K562 (cell line): Measurements from ENCODE around the gene CPLX3. TPM values are rescaled to one million over a fixed set of nuclear protein-coding genes. Genes with fewer than 3 reads are reported as not detected.
A peak's percentile ranks its signal among the peaks of the same experiment; 100 is the strongest.
"Not testable (repeated sequence)": the region's sequence is repeated elsewhere in the genome, so short reads cannot be mapped to it uniquely, and the experiment has no call there.

Experiments
- ATAC-seq: fragments of 200-7000 bp; cut with Tn5 transposase; 3 replicates; pipeline ENCODE4 v1.9.1; 2020; ENCODE audit warnings: moderate library complexity
- BruUV-seq: library from RNA; stranded (reverse); fragments of 400-500 nt; replicated peaks from 2 replicates; lab custom pipeline; 2021; lab: Mats Ljungman, UMichigan
- CTCF ChIA-PET: fragments of 300-600 bp; formaldehyde crosslinking; extraction: SDS; loops from one replicate; lab custom pipeline; 2021; ENCODE audit warnings: low intra/inter-chr PET ratio; lab: Yijun Ruan, JAX
- POLR2A ChIA-PET: fragments of 300-600, 350-650 bp; sonication (Branson Sonifier 250); formaldehyde crosslinking; extraction: SDS; loops from one replicate; lab custom pipeline; 2021; ENCODE audit warnings: antibody characterized with exemption, inconsistent platforms; lab: Yijun Ruan, JAX
- DNase-seq, 4 experiments: peaks; one replicate each; pipeline versions ENCODE4 v3.0.0 to v3.0.0-alpha.2; 2011 to 2018; ENCODE audit warnings: low spot score in 3 of 4, mixed read lengths in 3 of 4; ENCODE audit errors: extremely low read depth in 1 of 4
- FAIRE-seq: peaks from 2 replicates; lab custom pipeline; 2011; peaks lifted over from hg19 to GRCh38; lab: Jason Lieb, UNC
- H2AFZ ChIP-seq: 2 replicates; pipeline ENCODE4 v1.6.0; 2011; ENCODE audit warnings: low read depth, low read length, control low read depth, inconsistent platforms
- H3K27ac ChIP-seq: fragments of 200-600 bp; 3 replicates; pipeline ENCODE4 v1.8.0; 2011; ENCODE audit warnings: low read depth, mild to moderate bottlenecking, control low read depth, inconsistent platforms, low read length, moderate library complexity, mixed read lengths; ENCODE audit errors: extremely low read depth
- H3K27me3 ChIP-seq, 2 experiments: fragments of 300-600 bp in 1 of 2; 2 replicates in 1 of 2; 3 replicates in 1 of 2; pipeline versions ENCODE4 v1.6.0 to v1.8.0; 2011; ENCODE audit warnings: inconsistent platforms in 2 of 2, low read length in 2 of 2, mild to moderate bottlenecking in 1 of 2, mixed read lengths in 1 of 2, moderate library complexity in 1 of 2; ENCODE audit not compliant: control insufficient read depth in 2 of 2, insufficient read depth in 2 of 2
- H3K36me3 ChIP-seq: fragments of 300-600 bp; 3 replicates; pipeline ENCODE4 v1.8.0; 2011; ENCODE audit warnings: mild to moderate bottlenecking, low read length, inconsistent platforms; ENCODE audit not compliant: control insufficient read depth, insufficient read depth
- H3K4me1 ChIP-seq, 2 experiments: fragments of 200-600 bp in 1 of 2; replicated peaks in 1 of 2; 2 replicates in 1 of 2; 3 replicates in 1 of 2; pipeline versions ENCODE4 v1.5.1 to v1.8.0; 2011; ENCODE audit warnings: inconsistent platforms in 2 of 2, low read length in 2 of 2, mild to moderate bottlenecking in 1 of 2, mixed read lengths in 1 of 2, moderate library complexity in 1 of 2; ENCODE audit not compliant: control insufficient read depth in 2 of 2, insufficient read depth in 2 of 2
- H3K4me2 ChIP-seq: 2 replicates; pipeline ENCODE4 v1.6.1; 2011; ENCODE audit warnings: low read length, control low read depth, inconsistent platforms, mixed read lengths; ENCODE audit not compliant: insufficient read depth
- H3K4me3 ChIP-seq: fragments of 200-600 bp; sonication (generic), shearing (Covaris generic); 2 replicates; pipeline ENCODE4 v1.5.1; 2016; ENCODE audit warnings: control low read depth, inconsistent platforms
- H3K79me2 ChIP-seq: fragments of 200-600 bp; 3 replicates; pipeline ENCODE4 v1.8.0; 2011; ENCODE audit warnings: low read length, inconsistent platforms; ENCODE audit not compliant: control insufficient read depth, insufficient read depth
- H3K9ac ChIP-seq, 2 experiments: 2 replicates each; pipeline versions ENCODE4 v1.6.0 to v1.6.1; 2011; ENCODE audit warnings: low read depth in 2 of 2, low read length in 2 of 2, control low read depth in 1 of 2, inconsistent platforms in 1 of 2, mild to moderate bottlenecking in 1 of 2, mixed read lengths in 1 of 2; ENCODE audit not compliant: insufficient read depth in 1 of 2
- H3K9me1 ChIP-seq: one replicate; pipeline ENCODE4 v1.6.0; 2011; ENCODE audit warnings: inconsistent platforms, mild to moderate bottlenecking, low read length, moderate library complexity; ENCODE audit not compliant: control insufficient read depth, insufficient read depth
- H3K9me3 ChIP-seq: replicated peaks from 2 replicates; pipeline ENCODE4 v1.5.1; 2011; ENCODE audit warnings: low read depth, low read length, inconsistent platforms; ENCODE audit not compliant: control insufficient read depth, insufficient read depth
- H4K20me1 ChIP-seq: replicated peaks from 2 replicates; pipeline ENCODE4 v1.6.1; 2011; ENCODE audit warnings: low read length, inconsistent platforms, mixed read lengths; ENCODE audit not compliant: control insufficient read depth, insufficient read depth
- RBM17 ChIP-seq: fragments of 200-400 bp; formaldehyde crosslinking; IDR thresholded peaks from 2 replicates; pipeline ENCODE4 v1.6.1; 2017; ENCODE audit warnings: low read depth, mild to moderate bottlenecking, low read length, borderline replicate concordance
- ZNF384 ChIP-seq: IDR thresholded peaks from 2 replicates; pipeline ENCODE4 v1.6.1; 2012; ENCODE audit warnings: low read depth, low read length, improper control_type of control experiment
- WGBS: fragments of 100-300 bp; shearing (Covaris generic); methylation state at CpG from one replicate; pipeline ENCODE4 v1.1.6; 2016; ENCODE audit warnings: low coverage, mixed read lengths; ENCODE audit not compliant: insufficient coverage; ENCODE audit errors: missing lambda C conversion rate; 5-methylcytosine and 5-hydroxymethylcytosine counted together
- in situ Hi-C: fragments of 300-500 bp; cut with MboI; formaldehyde crosslinking; loops from 4 replicates; pipeline ENCODE4 v1.15.0; 2018; ENCODE audit warnings: inconsistent platforms, mixed read lengths
- intact Hi-C: fragments of 100-400 bp; cut with micrococcal nuclease; formaldehyde crosslinking; loops from 2 replicates; pipeline ENCODE4 v1.14.2; 2022
- polyA plus RNA-seq, 8 experiments: library from polyadenylated mRNA; depleted of rRNA in 4 of 8; stranded (reverse) in 5 of 8; unstranded in 3 of 8; fragments of >200 nt; fragmentation: Nextera tagmentation in 2 of 8; fragmentation: Illumina TruSeq in 1 of 8; extraction: Ambion mirVana in 2 of 8; extraction: Trizol in 1 of 8; gene quantifications; 2 replicates each; pipeline versions ENCODE4 v1.2.1 to v1.2.3, GENCODE V29; 2011 to 2014; ENCODE audit warnings: inconsistent platforms in 1 of 8, missing spikeins in 1 of 8
- total RNA-seq, 7 experiments: library from RNA; depleted of rRNA in 6 of 7; stranded (reverse); fragments of >200 nt in 6 of 7; fragmentation: Illumina TruSeq in 2 of 7; extraction: Trizol in 2 of 7; gene quantifications; 2 replicates each; pipeline versions ENCODE4 v1.2.1 to v1.2.3, GENCODE V29; 2011 to 2021; ENCODE audit warnings: low replicate concordance in 1 of 7

Gene CPLX3
- total and polyA plus RNA-seq, 9 of the 15 experiments (the other 6 are each of a cell fraction or from before 2014, with no cell fraction given) = not detected

GRCh38 chr15:74785194-74786032 lies 41.0 kb upstream of the CPLX3 start:
- H3K9me3 ChIP-seq = no peaks in the 10 kb centered on the region
- no peak overlapping the region for H3K4me2 ChIP-seq
- ATAC-seq (no peak), DNase-seq (no peak), FAIRE-seq (no peak)
- in situ Hi-C loops = no loop called here
- peaks cover 55% of the 10 kb centered on the region; the same call in 2 of the 3 replicates for H3K36me3 ChIP-seq
- no peak overlapping the region; the same call in 2 of the 3 replicates for H3K27ac ChIP-seq
- no peak overlapping the region for H2AFZ ChIP-seq
- H3K79me2 ChIP-seq = peaks cover 81% of the 10 kb centered on the region
- H4K20me1 ChIP-seq = peaks cover 33% of the 10 kb centered on the region
- 89% methylated on average over 11 of the region's 13 CpGs for WGBS
- POLR2A ChIA-PET = interaction anchor here (0.6 to 1.3 kb wide), 5 partner anchors 10 to 129 kb away, joined by 3 read pairs; no protein-coding TSS in a partner anchor
- H3K4me3 ChIP-seq = no peak overlapping the region
- no peaks in the 10 kb centered on the region for H3K27me3 ChIP-seq
- BruUV-seq = no TSS peak
- CTCF ChIA-PET = no interaction called here
- no peaks in the 10 kb centered on the region for H3K9me1 ChIP-seq
- H3K4me1 ChIP-seq = peaks cover 55 to 79% of the 10 kb centered on the region in 2 experiments
- TF ChIP-seq ZNF384 (peak; percentile 21; the same call in 1 of the 2 replicates), RBM17 (no peak)
- intact Hi-C loops = no loop called here
- peak overlapping the region in 1 of 2 experiments; percentile 73; a peak in 1 of 4 replicates for H3K9ac ChIP-seq

- H3K36me3 ChIP-seq = peaks cover 57% of the 10 kb centered on the region; the same call in 2 of the 3 replicates
- 92% methylated on average over 10 of the region's 12 CpGs for WGBS
- ATAC-seq, in situ Hi-C loops, DNase-seq, CTCF ChIA-PET, H3K27ac ChIP-seq, H3K4me2 ChIP-seq, H2AFZ ChIP-seq, H3K9me1 ChIP-seq, FAIRE-seq, BruUV-seq, H3K27me3 ChIP-seq, H3K9me3 ChIP-seq, intact Hi-C loops, H3K4me3 ChIP-seq: not testable (repeated sequence)
- peaks cover 33% of the 10 kb centered on the region for H4K20me1 ChIP-seq
- H3K4me1 ChIP-seq = peaks cover 48 to 74% of the 10 kb centered on the region in 2 experiments
- peaks cover 88% of the 10 kb centered on the region for H3K79me2 ChIP-seq
- POLR2A ChIA-PET = interaction anchor here (0.6 to 1.3 kb wide), 2 partner anchors 9 to 130 kb away, joined by 3 read pairs; no protein-coding TSS in a partner anchor
- H3K9ac ChIP-seq = peak overlapping the region in 1 of 2 experiments; percentile 77; a peak in 1 of 4 replicates
These were observed 40.3 kb upstream of the CPLX3 start for GRCh38 chr15:74786081-74786480.
